NCI-H128 (cell line): ENCODE data around the gene GTPBP6.
"Not testable (repeated sequence)": the region's sequence is repeated elsewhere in the genome, so short reads cannot be mapped to it uniquely, and the experiment has no call there.

Source experiments
- DNase-seq: peaks from one replicate; lab custom pipeline; 2025; ENCODE audit not compliant: unreplicated experiment; lab: John Stamatoyannopoulos, UW

GTPBP6 gene

DNA sequence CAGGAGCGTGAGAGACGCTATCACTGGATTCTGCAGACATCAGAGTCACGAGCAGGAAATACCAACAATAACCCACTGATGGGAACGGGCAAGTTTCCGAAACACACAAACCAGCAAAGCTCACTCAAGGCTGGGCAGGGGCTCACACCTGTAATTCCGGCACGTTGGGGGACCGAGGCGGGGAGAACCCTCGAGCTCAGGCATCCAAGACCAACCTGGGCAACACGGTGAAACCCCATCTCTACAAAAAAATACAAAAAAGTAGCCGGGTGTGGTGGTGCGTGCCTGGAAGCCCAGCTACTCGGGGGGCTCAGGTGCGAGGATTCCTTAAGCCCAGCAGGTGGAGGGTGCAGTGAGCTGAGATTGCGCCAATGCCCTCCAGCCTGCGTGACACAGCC is 17.2 kb upstream of the GTPBP6 start:
- no peak for DNase-seq

DNA sequence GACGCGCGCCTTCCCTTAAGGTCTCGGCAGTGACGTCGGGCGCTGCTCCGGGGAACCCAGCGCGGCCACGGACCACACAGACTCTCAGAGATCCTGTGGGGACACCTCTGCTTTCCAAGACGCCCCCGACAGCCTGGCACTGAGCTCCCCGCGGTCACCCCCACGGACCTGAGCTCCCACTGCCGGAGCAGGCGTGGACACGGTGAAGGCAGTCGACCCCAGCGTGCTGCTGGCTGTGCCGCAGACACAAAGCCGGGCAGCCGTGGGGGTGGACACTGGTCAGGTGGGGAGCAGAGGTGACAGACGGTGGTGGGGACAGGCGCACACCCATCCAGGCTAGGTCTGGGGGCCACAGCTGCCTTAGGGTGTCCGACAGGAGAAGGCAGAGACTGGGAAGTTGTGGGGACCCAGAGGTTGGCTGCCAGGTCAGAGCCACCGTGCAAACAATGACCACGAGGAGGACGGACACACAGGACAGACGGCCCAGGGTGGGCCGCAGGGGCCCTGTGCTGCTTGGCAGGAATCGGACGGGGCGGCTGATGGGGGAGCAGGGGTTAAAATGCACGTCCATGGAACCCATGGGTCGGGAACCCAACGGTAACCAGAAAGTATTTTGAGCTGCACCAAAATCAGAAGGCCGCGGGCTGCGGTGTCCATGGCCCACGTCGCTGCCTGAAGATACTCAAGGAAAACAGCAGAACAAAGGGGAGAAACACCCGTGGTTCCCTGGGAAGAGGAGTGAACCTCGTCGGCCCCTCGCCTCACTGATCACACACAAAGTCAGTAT is 16.6 kb upstream of the GTPBP6 start:
- DNase-seq: no peak

DNA sequence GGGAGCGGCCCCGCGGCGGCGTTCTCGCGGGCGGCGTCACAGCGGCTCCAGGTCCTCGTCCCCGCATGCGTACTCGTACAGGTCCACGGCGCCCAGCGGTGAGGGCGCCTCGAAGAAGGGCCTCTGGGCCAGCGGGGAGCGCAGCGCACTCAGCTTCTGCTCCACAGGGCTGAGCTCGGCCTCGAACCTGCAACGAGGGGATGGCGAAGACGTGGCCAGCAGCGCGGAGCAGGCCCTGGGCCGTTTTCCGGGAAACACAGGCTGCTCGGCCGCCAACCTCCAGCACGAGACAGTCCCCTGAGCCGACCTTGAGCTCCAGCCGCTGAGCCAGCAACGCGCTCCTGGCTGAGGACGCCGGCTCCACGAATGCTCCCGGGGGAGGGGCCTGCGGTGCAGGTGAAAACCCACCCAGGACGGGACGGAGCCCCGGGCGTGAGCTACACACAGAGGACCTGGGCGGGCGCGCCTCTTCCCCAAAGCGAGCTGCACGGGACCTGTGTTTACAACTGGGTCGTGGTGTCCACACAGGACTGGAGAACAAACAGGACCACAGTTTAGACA is 15.8 kb upstream of the GTPBP6 start:
- DNase-seq: no peak

DNA sequence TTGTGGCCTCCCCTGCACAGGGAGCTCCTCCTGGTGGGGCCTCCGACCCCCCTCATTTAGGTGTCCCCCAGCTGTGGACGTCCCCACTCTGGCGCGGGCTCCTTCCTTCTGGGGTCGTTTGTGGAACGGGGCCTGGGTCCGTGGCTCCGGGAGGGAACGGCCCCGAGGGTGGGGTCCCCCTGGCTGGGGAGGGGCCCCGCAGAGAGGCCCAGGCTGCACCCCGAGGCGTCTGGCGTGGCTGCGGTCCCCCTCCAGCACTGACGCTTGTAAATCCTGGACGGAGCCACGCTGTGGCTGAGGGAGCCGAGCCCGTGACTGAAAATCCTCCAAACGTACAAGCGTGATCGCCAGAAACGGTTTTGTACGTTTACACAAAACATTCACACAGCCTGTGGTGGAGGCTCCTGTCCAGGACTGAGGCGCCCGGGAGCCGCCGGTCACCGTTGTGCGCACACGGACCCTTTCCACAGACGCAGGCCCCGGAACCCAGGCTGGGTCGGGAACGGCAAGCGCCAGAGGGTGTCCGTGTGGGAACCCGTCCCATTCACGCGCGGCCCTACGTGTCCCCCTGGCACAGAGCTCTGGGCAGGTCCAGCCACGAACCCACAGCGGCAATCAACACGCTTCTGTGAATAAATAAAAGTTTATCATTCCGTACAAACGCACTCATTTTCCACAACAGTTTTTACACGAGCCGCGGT is 15.2 kb upstream of the GTPBP6 start:
- DNase-seq: no peak

DNA sequence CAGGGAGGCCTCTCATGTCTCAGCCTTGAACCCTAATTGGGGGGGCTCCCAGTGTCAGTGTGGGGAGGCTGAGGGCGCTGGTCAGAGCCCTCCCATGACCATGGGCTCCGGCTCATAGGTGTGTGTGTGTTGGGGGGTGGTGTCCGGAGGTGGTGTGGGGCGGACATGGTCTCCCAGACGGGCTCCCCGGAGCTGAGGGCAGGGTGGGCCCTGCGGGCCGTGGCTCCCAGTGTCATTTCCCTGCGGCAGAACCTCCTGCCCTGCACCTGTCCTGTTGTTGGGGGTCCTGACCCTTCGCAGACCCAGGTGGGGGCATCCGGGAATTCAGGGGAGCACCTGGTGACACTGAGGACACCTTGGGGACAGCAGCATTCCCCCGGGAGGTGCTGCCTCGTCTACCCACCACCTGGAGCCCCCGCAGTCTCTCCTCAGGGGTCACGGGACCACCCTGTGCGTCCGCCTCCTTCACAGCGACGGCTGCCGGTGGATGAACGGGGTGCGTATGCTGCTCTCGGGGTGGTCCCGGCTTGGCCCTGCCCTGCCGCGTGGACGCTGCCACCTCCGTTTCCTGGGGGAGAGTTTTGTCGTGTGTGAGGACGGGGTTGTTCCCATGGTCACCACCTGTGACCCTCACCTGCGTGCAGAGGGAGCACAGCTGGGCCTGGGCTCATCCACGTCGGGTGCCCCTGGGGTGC is 14.5 kb upstream of the GTPBP6 start:
- DNase-seq: no peak

DNA sequence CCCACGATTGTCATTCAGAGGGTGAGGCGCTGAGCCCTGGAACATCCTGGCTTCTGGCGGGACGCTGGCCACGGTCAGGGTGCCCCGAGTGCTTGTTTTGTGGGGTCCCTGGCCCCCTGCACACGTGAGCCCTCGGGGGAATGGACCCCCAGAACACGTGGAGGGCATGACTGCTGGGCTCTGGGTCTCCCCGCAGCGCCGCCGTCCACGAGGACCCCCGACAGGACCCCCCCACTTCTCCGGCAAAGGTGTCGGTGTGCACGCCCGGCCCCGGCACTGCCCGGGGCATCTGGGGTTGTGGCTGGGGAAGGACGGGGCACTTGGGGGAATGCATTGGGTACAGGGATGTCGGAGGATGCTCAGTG is 13.9 kb upstream of the GTPBP6 start:
- no peak for DNase-seq

DNA sequence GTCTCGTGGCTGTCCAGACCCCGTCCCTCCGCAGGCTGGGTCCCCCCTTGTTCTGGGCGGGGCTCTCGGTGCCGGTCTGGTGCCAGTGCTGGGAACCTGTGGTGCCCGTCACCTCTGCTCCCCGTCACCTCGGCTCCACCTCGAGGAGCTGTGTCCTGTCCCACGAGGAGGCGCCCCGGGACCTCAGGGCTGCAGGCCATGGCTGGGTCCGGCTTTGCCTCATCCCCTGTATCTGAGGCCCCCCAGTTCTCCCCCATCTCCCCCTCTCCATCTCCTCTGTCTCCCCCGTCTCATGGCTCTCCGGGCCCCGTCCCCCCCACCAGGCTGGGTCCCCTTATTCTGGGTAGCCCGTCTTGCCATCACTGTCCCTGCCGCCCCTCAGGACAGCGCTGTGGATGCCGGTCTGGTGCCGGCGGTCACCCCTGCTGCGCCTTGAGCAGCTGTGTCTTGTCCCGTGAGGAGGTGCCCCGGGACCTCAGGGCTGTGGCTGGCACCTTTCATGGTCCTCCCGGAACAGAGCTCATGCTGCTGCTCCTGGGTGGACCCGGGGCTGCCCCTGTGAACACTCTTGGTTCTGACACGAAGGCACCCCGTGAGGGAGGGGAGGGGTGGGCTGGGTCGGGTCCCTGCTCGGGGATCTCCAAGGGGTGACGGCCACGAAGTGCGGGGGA is 13.4 kb upstream of the GTPBP6 start:
- DNase-seq: no peak

DNA sequence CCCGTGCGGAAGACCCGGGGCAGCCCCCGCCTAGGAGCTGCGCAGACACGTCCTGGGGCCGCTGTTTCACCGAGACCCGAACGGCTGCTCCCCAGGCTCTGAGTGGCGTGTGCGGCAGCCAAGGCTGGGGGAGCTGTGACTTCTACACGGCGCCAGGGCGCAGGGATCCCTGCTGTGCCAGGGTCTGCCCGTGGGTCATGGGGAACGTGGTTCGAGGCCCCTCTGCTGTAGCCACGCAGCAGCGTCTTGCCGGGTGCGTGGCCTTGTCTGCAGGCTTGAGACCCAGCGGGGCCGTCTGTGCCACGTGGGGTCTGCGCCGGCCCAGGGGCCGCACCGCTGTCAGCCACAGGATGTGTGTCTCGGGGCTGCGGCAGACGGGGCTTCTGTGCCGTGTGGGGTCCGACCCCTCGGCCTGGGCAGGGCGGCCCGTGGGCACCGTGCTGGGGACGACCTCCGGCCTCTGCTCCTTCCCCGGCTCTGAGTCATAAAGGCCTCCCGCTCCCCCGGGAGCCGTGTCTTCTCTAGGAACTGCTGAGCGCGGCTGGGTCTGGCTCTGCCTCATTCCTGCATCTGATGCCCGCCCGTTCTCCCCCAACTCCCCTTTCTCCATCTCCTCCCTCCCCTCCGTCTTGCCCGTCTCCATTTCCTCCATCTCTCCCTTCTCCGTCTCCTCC is 12.7 kb upstream of the GTPBP6 start:
- no peak for DNase-seq

DNA sequence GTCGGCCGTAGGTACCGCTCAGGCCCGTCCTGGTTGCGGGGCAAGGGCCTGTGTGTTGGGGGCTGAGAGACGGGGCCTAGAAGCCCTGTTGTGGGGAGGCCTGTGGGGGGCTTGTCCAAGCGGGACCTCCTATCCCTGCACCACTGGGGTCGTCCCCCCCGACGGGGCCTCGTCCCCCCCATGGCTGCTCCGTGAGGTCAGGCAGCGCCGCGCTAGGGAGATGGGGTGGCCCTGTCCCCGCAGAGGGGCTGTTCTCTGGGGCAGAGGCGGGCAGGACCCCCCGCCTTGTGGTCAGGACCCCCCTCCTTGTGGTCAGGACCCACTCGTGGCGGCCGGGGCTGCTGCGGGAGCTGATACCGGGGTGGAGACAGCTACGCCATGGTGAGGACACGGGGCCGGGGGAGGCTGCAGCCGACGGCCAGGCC is 12.1 kb upstream of the GTPBP6 start:
- DNase-seq: no peak

DNA sequence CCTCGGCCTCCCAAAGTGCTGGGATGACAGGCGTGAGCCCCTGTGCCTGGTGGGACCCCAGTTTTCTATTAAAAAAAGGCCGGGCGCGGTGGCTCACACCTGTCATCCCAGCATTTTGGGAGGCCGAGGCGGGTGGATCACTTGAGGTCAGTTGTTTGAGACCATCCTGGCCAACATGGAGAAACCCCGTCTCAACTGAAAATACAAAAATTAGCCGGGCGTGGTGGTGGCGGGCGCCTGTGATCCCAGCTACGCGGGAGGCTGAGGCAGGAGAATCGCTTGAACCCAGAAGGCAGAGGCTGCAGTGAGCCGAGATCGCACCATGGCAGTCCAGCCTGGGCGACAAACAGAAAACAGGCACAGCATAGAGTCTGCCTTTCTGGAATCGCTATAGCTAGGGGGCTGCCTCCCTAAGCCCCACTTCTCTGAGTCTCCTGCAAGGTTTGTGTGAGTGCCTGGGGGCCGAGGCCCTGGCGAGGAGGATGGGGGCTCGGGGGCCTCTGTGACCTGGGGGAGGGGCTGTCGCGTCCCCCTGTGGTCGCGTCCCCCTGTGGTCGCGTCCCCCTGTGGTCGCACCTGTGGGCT is 11.6 kb upstream of the GTPBP6 start:
- not testable (repeated sequence) for DNase-seq

DNA sequence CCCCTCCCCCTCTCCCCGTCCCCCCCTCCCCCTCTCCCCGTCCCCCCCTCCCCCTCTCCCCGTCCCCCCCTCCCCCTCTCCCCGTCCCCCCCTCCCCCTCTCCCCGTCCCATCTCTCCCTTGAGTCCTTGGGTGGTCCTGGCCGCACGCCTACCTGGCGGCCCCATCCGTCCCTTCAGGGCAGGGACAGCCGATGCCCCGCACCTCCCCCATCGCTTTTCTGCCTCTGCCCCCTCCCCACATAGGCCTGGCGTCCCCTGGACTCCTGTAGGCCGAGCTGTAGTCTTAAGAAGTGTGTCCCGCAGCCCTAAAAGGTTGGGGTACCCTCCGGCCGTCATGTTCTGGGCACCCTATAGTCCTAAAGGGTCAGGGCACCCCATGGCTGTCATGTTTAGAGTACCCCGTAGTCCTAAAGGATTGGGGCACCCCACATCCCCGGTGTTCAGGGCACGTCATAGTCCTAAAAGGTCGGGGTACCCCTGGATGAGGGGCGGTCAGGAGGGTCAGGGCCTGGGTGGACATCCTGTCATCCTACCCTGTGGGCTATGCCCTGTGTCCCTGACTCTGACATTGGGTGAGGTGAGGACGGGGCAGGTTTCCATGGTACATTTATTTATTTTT is 10.8 kb upstream of the GTPBP6 start:
- no peak for DNase-seq

DNA sequence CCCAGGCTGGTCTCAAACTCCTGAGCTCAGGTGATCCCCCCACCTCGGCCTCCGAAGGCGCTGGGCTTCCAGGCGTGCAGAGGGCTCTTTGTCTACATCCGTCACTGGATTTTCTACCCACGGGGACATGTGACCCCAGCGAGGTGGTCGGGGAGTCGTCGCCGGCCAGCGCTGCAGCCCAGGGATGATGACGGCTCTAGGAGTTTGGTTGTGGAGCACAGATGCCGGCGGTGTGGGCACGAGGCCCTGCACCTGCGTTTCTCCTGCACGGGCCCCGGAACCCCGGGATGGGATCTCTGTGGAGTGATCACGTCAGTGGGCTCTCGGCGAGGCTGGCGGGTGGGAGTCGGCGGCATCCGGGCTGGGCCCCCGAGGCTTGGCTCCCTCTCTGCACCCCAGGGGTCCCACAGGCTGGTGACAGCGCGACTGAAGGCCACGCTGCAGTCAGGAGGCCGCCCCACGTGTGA is 9.1 kb upstream of the GTPBP6 start:
- no peak for DNase-seq

DNA sequence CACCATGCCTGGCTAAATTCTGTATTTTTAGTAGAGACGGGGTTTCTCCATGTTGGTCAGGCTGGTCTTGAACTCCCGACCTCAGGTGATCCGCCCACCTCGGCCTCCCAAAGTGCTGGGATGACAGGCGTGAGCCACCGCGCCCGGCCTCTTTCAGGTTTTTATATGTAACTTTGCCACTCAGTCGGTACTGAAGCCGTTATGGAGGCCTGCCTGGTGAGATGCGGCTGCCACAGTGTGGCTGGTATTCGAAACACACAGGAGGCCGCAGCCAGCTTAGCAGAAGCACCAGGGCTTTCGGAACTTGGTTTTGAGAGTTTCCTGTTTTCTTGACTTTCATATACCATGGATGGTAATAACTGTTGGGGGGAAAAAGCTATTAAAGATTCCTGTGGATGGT is 6.1 kb upstream of the GTPBP6 start:
- not testable (repeated sequence) for DNase-seq

DNA sequence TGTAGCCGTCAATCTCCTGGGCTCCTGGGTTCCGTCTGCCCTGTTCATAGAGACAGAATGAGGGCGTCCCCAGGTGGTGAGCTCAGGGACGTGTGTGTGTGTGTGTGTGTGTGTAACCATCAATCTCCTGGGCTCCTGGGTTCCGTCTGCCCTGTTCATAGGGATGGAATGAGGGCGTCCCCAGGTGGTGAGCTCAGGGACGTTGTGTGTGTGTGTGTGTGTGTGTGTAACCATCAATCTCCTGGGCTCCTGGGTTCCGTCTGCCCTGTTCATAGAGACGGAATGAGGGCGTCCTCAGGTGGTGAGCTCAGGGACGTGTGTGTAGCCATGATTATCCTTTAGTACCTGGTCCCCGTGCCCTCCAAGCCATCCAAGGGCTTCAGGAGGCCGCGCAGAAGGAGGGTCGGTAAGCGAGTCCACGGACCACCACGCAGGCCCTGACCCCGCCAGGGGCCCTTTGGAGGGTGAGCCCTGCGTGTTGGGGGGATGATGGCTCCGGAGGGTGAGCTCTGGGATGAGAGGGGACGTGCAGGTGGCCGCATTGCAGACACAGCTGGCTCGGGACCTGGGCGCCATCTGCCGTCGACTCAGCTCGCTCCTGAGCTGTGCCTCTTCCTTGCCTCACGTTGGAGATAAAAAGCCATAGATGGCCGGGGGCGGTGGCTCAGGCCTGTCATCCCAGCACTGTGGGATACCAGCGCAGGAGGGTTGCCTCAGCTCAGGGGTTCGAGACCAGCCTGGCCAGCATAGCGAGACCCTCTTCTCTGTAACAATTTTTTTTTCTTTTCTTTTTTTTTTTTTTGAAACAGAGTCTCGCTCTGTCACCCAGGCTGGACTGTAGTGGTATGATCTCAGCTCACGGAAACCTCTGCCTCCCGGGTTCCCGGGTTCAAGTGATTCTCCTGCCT is 5.4 kb upstream of the GTPBP6 start:
- no peak for DNase-seq

DNA sequence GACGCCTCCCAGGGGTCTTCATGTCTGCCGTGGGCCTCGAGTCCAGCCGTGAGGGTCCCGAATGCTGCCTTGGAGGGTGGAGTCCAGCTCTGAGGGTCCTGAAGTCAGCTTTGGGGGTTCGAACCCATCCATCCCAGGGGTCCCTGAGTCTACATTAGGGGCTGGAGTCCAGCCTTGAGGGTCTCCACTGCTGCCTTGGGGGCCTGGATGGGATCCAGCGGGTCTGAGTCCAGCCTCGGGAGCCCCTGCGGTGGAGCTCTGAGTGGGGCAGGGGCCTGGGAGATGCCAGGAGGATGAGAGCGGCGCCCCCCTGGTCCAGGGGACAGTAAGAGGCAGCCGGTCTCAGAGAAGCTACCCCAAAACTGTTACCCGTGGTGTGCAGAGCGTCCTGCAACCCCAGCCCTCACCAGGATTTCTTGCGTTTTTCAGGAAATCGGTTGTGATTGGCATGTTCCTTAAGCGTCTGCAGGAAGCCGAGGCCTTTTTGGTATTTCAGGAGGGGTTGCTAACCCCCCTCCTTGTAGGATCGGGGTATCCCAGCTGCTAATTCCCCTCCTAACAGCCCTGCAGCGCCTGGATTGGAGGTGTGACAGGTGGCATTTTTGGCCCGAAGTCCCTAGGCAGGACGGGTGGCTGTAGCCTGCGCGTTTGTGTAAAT is 1.7 kb upstream of the GTPBP6 start:
- DNase-seq: no peak

DNA sequence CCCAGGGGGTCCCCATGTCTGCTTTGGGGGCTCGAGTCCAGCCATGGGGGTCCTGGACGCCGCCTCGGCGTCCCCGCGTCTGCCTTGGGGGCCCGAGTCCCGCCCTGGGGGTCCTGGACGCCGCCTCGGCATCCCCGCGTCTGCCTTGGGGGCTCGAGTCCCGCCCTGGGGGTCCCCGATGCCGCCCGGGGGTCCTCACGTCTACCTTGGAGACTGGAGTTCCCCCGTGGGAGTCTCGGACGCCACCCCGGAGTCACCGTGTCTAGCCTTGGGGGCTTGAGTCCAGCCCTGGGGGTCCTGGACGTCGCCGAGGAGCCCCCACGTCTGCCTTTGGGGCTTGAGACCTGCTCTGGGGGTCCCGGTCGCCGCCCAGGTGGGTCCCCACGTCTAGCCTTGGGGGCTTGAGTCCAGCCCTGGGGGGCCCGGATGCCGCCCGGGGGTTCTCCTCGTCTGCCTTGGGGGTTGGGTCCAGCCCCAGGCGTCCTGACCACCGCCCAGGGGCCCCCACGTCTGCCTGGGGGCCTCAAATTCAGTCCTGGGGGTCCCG is 1.1 kb upstream of the GTPBP6 start:
- DNase-seq: no peak

DNA sequence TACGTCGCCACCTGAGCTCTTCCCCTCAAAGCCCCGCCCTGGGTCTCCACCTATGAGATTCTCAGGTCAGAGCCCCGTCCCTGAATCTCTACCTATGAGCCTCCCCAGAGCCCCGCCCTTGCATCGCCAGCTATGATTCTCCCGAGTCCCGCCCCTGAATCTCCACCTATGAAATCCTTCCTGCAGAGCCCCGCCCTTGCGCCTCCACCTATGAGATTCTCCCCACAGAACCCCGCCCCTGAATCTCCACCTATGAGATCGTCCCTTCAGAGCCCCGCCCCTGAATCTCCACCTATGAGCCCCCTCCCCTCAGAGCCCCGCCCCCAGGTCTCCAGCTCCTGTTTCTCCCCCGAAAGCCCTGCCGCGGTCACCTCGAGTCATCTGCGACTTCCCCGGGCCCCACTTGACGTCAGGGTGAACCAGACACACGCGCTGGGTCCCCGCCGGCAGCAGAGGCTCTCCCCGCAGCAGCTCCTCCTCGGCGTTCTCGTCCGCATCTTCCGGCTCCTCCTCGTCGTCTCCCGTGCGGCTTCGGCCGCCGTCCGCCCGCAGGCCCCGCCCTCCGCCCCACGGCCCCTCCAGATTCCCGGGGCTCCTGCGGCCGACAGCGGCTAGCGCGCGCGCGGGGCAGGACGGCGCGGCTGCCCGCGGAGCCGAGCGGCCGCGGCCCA is 393 bp downstream of the GTPBP6 start:
- DNase-seq: no peak
